Hepatocyte (in vitro differentiated cells): ENCODE data around the gene TELO2.

Experiments used
- EZH2phosphoT487 ChIP-seq: fragments of 200-600 bp; sonication (generic); IDR thresholded peaks from one replicate; pipeline ENCODE4 v1.6.1; 2018; ENCODE audit warnings: antibody characterized with exemption, mild to moderate bottlenecking, low read depth, moderate library complexity; ENCODE audit not compliant: unreplicated experiment, severe bottlenecking
- TF ChIP-seq, protein P1 (sequence below): fragments of 200-600 bp; sonication (generic); IDR thresholded peaks from 2 replicates; pipeline ENCODE4 v1.5.1; 2016; ENCODE audit warnings: antibody characterized with exemption, mild to moderate bottlenecking; ENCODE audit not compliant: poor library complexity

DNA sequence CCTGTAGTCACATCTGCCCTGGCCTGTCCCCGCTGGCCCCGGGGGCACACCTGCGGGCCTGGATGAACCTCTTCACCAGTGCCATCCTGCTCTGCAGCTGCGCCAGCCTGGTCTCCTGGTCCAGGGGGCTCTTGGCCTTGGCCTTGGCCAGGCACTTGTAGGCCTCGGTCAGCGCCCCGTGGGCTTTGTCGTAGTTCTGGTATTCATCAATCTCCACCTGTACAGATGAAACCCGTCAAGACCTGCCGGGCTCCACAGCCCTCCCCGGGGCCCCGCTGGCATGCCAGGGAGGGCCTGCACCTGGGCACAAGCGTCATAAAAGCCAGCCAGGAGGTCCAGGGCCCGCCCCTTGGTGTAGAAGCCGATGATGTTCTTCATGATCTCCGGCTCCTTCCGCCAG lies 26.7 kb downstream of the TELO2 start:
- TF ChIP-seq, protein P1, sequence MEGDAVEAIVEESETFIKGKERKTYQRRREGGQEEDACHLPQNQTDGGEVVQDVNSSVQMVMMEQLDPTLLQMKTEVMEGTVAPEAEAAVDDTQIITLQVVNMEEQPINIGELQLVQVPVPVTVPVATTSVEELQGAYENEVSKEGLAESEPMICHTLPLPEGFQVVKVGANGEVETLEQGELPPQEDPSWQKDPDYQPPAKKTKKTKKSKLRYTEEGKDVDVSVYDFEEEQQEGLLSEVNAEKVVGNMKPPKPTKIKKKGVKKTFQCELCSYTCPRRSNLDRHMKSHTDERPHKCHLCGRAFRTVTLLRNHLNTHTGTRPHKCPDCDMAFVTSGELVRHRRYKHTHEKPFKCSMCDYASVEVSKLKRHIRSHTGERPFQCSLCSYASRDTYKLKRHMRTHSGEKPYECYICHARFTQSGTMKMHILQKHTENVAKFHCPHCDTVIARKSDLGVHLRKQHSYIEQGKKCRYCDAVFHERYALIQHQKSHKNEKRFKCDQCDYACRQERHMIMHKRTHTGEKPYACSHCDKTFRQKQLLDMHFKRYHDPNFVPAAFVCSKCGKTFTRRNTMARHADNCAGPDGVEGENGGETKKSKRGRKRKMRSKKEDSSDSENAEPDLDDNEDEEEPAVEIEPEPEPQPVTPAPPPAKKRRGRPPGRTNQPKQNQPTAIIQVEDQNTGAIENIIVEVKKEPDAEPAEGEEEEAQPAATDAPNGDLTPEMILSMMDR = no peak
- TF ChIP-seq EZH2phosphoT487 = no peak
